HG03354 (cell line): ENCODE measurements around the gene CORIN.

Experiments used
- ATAC-seq: cut with Tn5 transposase; IDR thresholded peaks from one replicate; pipeline ENCODE4 v1.9.1; 2021; ENCODE audit warnings: mild to moderate bottlenecking; ENCODE audit not compliant: unreplicated experiment, poor library complexity, severe bottlenecking

The CORIN gene

GRCh38 chr4:47837908-47838294, at the start of gene CORIN:
Gene CORIN (minus strand): TSS chr4:47838067. CDS start chr4:47837949, 118 bp downstream.
- no peak for ATAC-seq

GRCh38 chr4:47882228-47882627, 44.4 kb upstream of the CORIN start:
- ATAC-seq: no peak

DNA sequence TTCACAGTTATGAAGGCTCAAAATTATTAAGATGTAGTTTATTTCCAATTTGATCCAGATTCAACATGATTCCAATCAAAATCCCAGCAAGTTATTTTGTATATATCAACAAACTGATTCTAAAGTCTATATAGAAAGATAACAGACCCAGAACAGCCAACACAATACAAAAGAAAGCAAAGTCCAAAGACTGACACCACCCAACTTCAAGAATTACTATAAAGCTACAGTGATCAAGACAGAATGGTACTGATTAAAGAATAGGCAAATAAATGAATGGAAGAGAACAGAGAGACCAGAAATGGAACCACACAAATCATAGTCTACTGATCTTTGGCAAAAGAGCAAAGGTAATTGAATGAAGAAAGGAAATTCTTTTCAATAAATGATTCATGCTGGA, 41.6 kb upstream of the CORIN start:
- ATAC-seq: no peak

- ATAC-seq: no peak
Observed at GRCh38 chr4:47876784-47877546, 39.1 kb upstream of the CORIN start.

- ATAC-seq: no peak
Observed at GRCh38 chr4:47876310-47876709, 38.4 kb upstream of the CORIN start.

DNA sequence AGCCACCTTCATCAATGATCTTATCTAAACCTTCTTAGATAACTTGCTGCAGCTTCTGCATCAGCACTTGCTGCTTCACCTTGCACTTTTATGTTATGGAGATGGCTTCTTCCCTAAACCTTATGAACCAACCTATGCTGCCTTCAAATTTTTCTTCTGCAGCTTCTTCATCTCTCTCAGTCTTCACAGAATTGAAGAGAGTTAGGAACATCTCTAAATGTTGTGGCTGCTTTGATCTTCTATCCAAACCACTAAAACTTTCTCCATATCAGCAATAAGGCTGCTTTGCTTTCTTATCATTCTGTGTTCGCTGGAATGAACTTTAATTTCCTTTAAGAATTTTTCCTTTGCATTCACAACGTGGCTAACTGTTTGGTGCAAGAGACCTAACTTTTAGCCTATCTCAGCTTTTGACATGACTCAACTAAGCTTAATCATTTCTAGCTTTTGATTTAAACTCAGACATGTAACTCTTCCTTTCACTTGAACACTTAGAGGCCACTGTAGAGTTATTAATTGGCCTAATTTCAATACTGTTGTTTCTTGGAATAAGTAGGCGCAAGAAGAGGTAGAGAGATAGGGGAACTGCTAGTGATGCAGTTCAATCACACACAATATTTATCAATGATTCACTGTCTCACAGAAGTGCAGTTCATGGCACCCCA, 36.1 kb upstream of the CORIN start:
- ATAC-seq: no peak

GRCh38 chr4:47863486-47863885, 25.6 kb upstream of the CORIN start:
- no peak for ATAC-seq

DNA sequence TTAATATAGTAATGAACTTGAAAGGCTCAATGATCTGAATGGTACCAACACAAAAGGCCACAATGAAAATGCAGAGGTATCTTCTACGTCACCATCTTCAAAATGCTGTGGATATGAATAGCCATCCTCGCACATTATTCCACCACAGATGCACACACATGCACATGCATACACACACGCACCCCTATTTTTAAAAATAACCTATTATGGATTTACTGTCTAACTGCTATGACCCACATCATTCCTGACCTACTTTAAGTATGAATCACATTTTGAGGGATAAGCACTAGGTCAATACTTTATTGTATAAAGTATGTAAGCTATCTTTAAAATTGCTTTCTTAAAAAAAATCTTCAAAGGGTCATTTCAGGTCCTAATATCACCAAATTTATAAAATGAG, 24.4 kb upstream of the CORIN start:
- ATAC-seq: no peak

DNA sequence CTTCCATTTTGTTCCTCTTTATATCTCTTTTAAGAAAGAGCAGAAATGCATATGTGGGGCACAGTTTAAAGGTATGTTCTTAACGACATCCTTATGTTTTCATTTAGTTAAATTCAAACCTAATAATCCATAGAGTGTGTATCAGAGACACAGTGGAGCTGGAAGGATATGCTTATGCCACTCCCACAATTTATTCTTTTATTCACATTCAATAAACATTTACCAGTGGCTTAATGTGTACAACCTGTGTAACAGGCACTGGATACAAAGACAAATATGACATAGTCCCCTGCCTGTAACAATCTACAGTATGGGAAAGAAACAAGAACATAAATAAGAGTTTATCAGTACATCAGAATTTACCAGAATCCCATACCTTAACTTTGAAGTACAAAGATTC, 22.4 kb upstream of the CORIN start:
- no peak for ATAC-seq

- ATAC-seq: no peak
Observed at GRCh38 chr4:47858006-47858405, 20.1 kb upstream of the CORIN start.

- ATAC-seq: no peak
Observed at GRCh38 chr4:47856713-47857112, 18.8 kb upstream of the CORIN start.

- ATAC-seq: no peak
Observed at GRCh38 chr4:47855350-47855749, 17.5 kb upstream of the CORIN start.

- ATAC-seq: no peak
Observed at GRCh38 chr4:47852136-47852535, 14.3 kb upstream of the CORIN start.

- no peak for ATAC-seq
Observed at GRCh38 chr4:47849466-47849865, 11.6 kb upstream of the CORIN start.

DNA sequence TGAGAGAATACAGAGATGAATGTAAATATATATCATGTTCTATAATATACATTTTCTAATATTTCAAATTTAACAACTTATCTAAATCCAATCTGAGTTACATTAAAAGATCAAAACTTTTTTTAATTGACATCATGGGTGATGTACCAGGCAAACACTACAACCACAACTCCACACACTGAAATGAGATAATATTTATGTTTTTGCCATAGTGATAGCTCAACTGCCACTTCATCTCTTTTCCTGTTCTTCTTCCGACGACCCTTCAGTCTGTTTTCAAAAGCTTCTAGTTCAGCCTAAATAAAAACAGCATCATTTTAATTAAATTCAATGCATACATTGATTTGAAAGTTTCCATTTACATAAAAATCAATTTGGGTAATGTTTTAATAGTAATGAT, 10.2 kb upstream of the CORIN start:
- ATAC-seq: no peak

DNA sequence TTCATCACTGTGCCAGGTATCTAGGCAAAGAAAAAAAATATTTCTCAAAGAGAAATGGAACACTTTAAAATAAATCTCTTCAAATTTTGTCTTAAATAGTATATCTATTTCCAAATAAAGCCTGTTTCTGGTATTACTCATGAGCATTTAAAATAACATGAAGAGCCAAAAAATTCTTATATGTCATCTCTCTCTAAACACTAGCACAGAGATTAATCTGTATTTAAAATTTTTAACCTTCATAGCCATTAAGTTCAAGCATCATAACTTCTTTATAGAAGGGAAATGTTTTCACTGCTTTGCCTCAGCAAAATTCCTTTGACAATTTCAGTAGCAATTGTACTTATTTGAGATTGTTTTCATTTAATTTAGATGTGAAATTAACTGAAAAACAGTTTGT, 5.1 kb upstream of the CORIN start:
- no peak for ATAC-seq

- ATAC-seq: no peak
Observed at GRCh38 chr4:47840291-47840690, 2.4 kb upstream of the CORIN start.

DNA sequence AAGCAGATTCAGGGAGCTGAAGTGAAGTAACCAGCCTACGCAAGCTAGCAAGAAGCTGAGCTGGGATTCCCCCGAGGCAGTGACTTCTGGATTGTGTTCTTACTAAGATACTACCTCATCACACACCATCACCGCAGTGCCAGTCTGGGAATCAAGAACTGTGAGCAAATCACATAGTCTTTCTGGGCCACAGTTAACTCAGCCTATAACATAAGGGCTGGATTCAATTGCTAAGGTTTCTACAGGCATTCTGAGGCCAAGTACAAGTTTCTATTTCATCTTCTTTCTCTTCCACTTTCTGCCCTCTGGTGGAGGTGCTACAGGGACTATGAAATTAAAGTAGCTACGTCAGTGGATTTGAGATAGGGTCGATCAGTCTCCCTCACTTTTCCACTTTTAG, 1.4 kb upstream of the CORIN start:
- peak; percentile 57 for ATAC-seq

- no peak for ATAC-seq
Observed at GRCh38 chr4:47838445-47838844, 578 bp upstream of the CORIN start.

DNA sequence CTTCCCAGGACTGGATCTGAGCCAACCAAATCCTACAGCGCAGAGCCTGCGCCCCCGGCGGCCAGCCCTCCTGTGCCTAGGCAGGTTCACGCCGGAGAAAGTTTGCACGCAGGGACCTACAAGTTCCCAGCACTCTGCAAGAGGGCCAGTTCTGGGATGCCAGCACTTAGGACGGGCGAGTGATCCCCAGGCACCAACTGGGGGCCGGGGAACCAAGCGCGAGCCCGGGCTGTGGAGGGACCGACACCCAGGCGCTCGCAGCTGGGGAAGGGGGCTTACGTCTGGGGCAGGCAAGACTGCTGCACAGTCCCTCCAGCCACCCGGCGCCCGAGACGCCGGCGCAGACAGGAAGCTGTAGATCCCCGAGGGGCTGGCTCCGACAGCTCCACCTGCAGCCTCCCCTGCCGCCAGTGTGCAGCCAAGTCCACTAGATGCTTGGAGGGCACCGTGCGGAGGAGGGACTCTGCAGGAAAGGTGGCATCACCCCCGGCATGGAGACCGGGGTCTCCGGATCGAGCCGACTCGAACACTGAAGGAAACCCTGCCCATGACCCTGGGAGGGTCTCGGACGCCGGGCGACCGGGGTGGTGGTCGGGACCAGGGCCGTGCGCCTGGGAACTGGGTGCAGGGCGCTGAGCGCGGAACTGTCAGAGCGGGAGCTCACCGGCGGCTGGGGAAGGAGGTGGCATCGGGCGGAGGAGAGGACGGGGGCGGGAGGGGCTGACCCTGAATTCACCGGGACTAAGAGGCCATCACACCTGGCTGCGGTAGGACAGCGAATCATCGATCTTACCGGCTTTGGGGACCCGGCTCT, 566 bp downstream of the CORIN start:
- ATAC-seq: peak; percentile 76

DNA sequence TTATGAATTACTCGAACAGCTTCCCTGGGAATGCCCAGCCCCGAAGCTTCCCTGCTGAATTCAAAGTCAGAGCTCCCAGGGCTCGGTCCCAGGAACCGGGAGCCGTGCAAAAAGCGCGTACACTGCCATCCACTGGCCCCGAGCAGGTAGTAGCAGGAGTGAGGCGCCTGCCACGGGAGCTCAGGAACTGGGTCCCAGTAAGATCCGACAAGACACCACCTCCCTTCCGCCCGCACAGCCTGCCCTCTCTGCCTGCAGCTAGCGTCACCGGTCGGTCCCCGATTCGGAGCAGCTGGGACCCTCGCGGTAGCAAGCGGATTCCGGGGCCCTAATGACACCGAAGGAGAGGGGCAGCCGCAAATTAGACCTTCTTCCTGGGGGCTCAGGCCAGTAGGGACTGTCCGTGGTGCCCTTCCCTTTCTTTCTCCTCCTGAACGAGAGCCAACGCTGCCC, 1.2 kb downstream of the CORIN start:
- ATAC-seq: peak; percentile 73
